ENCODE measurements around the gene HAPSTR1. TPM values are rescaled to one million over a fixed set of nuclear protein-coding genes. Genes with fewer than 3 reads are reported as not detected.

The HAPSTR1 gene
- total RNA-seq, 1 donor from 2014 or later = 54.4 TPM

DNA sequence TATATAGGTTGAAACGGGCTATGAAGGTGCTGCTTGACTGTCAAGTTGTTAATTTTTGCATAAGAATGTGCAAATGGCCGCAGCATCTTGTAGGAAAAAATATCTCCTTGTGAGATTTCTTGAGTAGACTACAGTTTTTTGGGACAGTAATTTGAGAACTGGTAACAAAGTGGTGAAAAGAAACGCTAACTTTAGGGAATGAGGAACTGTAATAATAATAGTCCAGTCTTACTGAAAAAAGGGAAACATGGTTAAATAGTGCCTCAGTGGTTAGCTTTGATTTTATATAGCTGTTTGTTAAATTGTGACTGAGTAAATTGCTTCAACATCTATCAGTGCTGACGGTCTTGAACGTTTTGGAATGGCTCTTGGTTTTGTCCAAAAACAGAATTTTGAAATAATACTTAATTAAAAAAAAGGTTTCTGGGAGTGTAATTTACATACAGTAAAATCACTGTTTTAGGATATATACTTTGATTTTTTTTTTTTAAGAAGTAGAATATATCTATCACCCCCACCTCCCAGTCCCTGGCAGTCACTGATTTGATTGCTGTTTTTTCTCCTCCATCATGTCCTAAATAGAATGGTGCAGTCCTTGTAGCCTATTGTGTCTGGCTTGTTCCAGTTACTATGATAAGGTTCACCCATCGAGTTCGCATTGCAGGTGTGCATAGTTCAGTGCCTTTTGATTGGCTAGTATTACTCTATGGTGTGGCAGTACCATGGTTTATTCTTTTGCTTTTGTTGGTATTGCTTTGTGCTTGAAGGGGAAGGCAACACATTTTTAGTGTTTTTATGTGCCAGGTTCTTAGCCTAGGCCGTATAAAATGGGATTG is 2.8 kb downstream of the HAPSTR1 start:
- no peak for DNase-seq (ENCODE audit: low spot score)

GRCh38 chr16:9095171-9095570 is 3.7 kb downstream of the HAPSTR1 start:
- intact Hi-C loops (cut with DNase I) = no loop called here
- DNase-seq (ENCODE audit: low spot score) (no peak), ATAC-seq (no peak)

More for the DNA sequence above, 2.8 kb downstream of the HAPSTR1 start:
- intact Hi-C loops (cut with DNase I) = no loop called here
- ATAC-seq = no peak

DNA sequence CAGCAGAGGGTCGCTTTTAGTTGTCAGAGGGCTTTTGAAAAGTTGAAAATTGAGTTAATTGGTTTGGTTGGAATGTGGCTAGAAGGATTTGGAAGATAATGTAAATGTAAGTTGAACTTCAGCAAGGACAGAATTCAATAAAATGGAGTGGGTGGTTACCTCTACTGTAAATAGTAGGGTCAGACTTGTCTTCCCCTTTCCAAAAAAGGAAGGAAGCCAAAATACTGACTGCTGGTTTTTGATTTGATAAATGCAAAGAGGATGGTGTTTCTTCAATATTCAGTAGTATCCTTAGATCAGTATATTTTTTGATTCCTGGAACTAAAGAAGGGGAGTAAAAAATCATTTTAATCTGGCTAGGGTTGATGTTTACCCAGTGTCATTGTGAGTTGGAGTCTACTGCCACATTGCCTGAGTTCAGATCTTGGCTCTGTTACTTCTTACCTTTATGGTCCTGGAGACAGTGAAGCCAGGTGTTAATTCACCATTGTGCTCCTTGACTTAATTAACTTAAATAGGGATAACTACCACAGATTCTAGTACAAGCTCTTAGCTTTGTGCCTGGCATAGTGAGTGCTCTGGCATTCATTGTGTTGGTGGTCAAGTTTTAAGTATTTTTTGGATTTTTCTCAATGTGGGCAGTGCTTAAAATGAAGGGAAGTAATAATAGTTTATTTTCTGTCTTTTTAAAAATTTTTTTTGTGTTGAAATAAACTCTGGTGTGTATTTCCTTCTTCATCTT is 4.4 kb downstream of the HAPSTR1 start:
- intact Hi-C loops (cut with DNase I) = no loop called here
- no peak for DNase-seq (ENCODE audit: low spot score)
- ATAC-seq = no peak

DNA sequence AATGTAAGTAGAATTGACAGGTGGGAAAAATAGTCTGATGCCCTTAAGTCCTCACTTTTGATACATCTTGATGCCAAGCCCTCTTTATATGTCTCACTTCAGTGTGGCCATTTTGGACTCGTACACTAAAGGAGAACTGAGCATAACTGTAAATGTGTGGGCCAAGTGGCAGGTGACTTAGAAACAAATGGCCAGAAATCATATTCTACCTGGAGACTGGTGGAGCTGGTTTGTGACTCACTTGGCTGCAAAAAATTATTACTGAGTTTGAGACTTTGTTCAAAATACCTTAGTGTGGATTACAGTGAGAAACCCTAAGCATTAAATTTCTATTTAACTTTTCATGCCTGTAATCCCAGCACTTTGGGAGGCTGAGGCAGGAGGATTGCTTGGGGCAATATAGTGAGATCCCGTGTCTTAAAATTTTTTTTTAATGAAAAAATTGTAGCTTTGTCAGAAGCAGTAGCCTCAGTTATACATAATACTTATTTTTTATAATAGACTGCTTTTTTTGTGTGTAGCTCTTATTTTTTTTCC is 5.0 kb downstream of the HAPSTR1 start:
- no peak for DNase-seq (ENCODE audit: low spot score)
- ATAC-seq = no peak
- intact Hi-C loops (cut with DNase I) = no loop called here

- no peak for ATAC-seq
- intact Hi-C loops (cut with DNase I) = no loop called here
These were observed 6.1 kb downstream of the HAPSTR1 start for GRCh38 chr16:9097266-9098219.

GRCh38 chr16:9098377-9099090 is 7.1 kb downstream of the HAPSTR1 start:
- DNase-seq (ENCODE audit: low spot score) (no peak), ATAC-seq (no peak)
- intact Hi-C loops (cut with DNase I) = no loop called here

More at GRCh38 chr16:9097266-9098219, 6.1 kb downstream of the HAPSTR1 start:
- no peak for DNase-seq (ENCODE audit: low spot score)

DNA sequence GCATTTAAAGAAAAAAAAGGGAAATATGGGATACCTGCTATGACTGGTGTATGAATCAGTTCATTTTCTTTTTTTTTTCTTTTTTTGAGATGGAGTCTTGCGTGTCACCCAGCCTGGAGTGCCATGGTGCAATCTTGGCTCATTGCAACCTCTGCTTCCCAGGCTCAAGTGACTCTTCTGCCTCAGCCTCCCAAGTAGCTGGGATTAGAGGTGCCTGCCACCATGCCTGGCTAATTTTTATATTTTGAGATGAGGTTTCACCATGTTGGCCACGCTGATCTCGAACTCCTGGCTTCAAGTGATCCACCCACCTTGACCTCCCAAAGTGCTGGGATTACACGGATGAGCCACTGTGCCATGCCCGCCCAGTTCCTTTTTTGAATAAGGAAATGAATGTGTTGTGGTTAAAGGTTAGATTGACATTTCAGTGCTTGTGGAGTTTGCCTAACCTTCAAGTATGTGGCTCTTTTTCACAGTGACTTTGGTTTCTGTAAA is 7.7 kb downstream of the HAPSTR1 start:
- DNase-seq (ENCODE audit: low spot score) (no peak), ATAC-seq (no peak)
- intact Hi-C loops (cut with DNase I) = no loop called here

DNA sequence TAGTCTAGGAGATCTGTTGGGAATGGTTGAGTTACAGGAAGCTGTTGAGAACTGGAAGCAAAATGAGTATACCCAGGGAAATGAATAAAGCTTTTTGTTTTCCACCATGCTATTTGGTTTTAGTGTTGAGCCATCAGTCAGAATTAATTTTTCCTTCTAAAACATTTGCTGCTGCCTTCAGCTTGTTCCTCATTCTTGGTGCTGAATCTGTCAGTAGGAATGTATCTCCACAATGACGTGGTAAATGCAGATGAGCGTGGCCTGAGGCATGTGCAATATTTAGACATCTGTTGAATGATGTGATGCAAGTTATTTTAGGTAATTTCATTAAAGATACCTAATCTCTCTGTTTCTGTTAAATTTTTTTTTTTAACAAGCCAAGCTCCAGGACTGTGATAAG is 10.9 kb downstream of the HAPSTR1 start:
- ATAC-seq (no peak), DNase-seq (ENCODE audit: low spot score) (no peak)
- intact Hi-C loops (cut with DNase I) = no loop called here

- intact Hi-C loops (cut with DNase I) = no loop called here
- ATAC-seq = no peak
- no peak for DNase-seq (ENCODE audit: low spot score)
These were observed 11.5 kb downstream of the HAPSTR1 start for GRCh38 chr16:9102943-9103342.

DNA sequence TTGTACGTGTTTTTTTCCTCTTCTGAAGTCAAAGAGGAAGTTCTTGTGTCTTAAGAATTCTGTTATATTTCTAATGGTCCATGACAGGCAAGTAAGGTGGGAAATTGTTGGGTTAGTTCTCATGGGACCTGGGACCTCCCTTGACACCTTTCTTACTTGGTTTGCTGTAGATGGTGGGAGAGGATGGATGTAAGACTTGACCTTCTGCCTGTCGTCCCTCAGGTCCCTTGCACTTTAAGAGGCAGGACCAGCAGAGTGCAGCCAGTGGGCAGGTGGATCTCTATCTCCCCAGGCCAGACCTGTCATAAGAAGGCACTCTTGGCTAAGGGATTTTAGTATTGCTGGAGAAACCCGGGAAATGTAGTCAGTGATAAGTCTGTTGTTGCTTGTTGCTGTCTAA is 12.1 kb downstream of the HAPSTR1 start:
- DNase-seq (ENCODE audit: low spot score) (no peak), ATAC-seq (no peak)
- intact Hi-C loops (cut with DNase I) = no loop called here

DNA sequence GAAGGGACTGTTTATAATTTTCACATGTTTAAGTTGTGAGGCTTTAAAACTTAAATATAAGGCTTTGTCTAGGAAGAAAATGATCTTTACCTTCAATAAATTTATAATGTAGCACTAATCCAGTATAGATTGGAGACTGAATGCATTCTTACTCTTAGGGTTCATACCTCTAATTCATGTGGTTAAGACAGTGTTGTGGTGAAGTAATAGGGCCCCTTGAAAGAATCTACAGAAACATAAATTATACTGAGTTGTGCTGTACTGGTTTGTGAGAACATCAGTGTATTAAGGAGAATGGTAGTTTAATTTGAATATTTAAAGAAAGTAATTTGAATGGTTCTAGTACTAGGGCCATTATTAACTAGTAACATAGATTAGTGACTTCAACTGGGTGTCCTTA is 13.7 kb downstream of the HAPSTR1 start:
- intact Hi-C loops (cut with DNase I) = no loop called here
- DNase-seq (ENCODE audit: low spot score) = no peak
- ATAC-seq = no peak

- intact Hi-C loops (cut with DNase I) = no loop called here
- ATAC-seq = no peak
These were observed 15.9 kb downstream of the HAPSTR1 start for GRCh38 chr16:9107025-9107970.

GRCh38 chr16:9109255-9109654 is 17.8 kb downstream of the HAPSTR1 start:
- intact Hi-C loops (cut with DNase I) = no loop called here
- no peak for ATAC-seq
- no peak for DNase-seq (ENCODE audit: low spot score)

More at GRCh38 chr16:9107025-9107970, 15.9 kb downstream of the HAPSTR1 start:
- no peak for DNase-seq (ENCODE audit: low spot score)

DNA sequence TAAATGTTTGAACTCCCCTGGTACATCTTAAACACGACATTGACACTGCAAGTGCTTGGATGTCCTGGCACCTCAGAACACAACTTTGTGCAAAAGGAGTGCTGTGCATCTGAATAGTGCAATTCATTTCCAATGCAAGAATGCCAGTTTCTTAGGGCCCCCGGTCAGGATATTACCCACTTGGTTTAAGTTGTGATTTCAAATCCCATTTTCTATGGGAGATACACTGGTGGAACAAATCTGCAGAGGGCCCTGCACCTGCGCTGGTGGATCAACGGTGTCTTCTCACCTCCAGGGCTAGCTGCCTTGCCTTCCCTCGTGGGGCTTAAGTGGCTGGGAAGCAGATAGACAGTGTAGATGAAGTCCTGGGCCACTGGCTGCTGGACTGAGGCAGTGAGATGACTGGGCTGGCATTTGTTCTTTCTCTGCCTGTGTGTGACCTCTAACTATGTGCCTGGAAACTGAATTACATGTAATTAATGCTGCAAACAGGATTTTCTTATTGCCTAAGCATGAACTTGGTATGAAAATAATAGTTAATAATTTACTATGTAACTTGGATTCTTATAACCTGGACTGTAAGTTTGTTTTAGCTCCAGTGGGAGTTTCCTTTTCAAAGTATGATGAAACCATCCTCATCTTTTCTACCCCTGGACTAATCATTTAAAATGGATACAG is 20.9 kb downstream of the HAPSTR1 start:
- ATAC-seq (peak; percentile 56), DNase-seq (ENCODE audit: low spot score) (no peak)
- intact Hi-C loops (cut with DNase I) = no loop called here

DNA sequence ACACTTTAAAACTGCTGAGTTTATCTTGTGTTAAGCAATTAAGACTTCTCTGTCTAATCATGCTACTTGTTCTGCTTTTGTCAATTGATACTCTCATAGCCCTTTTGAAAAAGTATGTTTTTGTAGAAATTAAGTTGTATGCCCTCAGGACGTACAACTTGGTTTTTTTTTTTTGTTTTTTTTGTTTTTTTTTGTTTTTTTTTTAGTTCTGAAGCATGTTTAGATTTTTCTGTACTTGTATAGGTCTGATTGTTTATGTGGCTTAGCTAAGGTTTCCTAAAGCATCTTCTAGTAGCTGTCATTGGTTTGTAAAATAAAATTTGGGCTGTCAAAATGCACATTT is 21.4 kb downstream of the HAPSTR1 start:
- intact Hi-C loops (cut with DNase I) = no loop called here
- DNase-seq (ENCODE audit: low spot score) (no peak), ATAC-seq (no peak)

GRCh38 chr16:9113707-9114106 is 22.3 kb downstream of the HAPSTR1 start:
- intact Hi-C loops (cut with DNase I) = no loop called here
- ATAC-seq (no peak), DNase-seq (ENCODE audit: low spot score) (no peak)

- intact Hi-C loops (cut with DNase I) = no loop called here
- DNase-seq (ENCODE audit: low spot score) (no peak), ATAC-seq (no peak)
These were observed 22.7 kb downstream of the HAPSTR1 start for GRCh38 chr16:9114112-9114511.

All from sciatic nerve (tissue), 2 donors.